GM23248 (cell line): ENCODE data around the gene PPT2. TPM values are rescaled to one million over a fixed set of nuclear protein-coding genes. Genes with fewer than 3 reads are reported as not detected.

Experiments used
- DNase-seq: peaks from one replicate; pipeline ENCODE4 v3.0.0-alpha.2; 2015
- H2AFZ ChIP-seq: fragments of 200-600 bp; sonication (generic); 2 replicates; pipeline ENCODE4 v1.6.1; 2016; ENCODE audit warnings: antibody characterized with exemption
- H3F3A ChIP-seq: fragments of 200-600 bp; sonication (generic); 2 replicates; pipeline ENCODE4 v1.6.1; 2016; ENCODE audit warnings: mild to moderate bottlenecking, antibody characterized with exemption, mixed run types; ENCODE audit not compliant: insufficient read depth
- H3K27ac ChIP-seq: fragments of 200-600 bp; sonication (generic); 2 replicates; pipeline ENCODE4 v1.5.1; 2016; ENCODE audit warnings: mild to moderate bottlenecking
- H3K27me3 ChIP-seq: fragments of 200-600 bp; sonication (generic); replicated peaks from 2 replicates; pipeline ENCODE4 v1.6.1; 2016; ENCODE audit warnings: mild to moderate bottlenecking; ENCODE audit not compliant: insufficient read depth
- H3K36me3 ChIP-seq: fragments of 200-600 bp; sonication (generic); 2 replicates; pipeline ENCODE4 v1.6.1; 2016; ENCODE audit warnings: low read depth, mild to moderate bottlenecking
- H3K4me1 ChIP-seq: fragments of 200-600 bp; sonication (generic); 2 replicates; pipeline ENCODE4 v1.6.1; 2016; ENCODE audit warnings: mild to moderate bottlenecking; ENCODE audit not compliant: insufficient read depth
- H3K4me2 ChIP-seq: fragments of 200-600 bp; sonication (generic); one replicate; pipeline ENCODE4 v1.6.1; 2016; ENCODE audit warnings: mild to moderate bottlenecking; ENCODE audit not compliant: unreplicated experiment
- H3K4me3 ChIP-seq: fragments of 200-600 bp; sonication (generic); 2 replicates; pipeline ENCODE4 v1.5.1; 2016; ENCODE audit warnings: mild to moderate bottlenecking
- H3K79me2 ChIP-seq: fragments of 200-600 bp; sonication (generic); 2 replicates; pipeline ENCODE4 v1.6.1; 2016; ENCODE audit warnings: mild to moderate bottlenecking; ENCODE audit not compliant: insufficient read depth
- H3K9ac ChIP-seq: fragments of 200-600 bp; sonication (generic); 2 replicates; pipeline ENCODE4 v1.6.1; 2016; ENCODE audit warnings: mild to moderate bottlenecking
- H3K9me2 ChIP-seq: fragments of 200-600 bp; sonication (generic); 2 replicates; pipeline ENCODE4 v1.6.1; 2016; ENCODE audit warnings: mixed run types, mild to moderate bottlenecking, moderate library complexity; ENCODE audit not compliant: insufficient read depth
- H3K9me3 ChIP-seq: fragments of 200-600 bp; sonication (generic); one replicate; pipeline ENCODE4 v1.6.1; 2017; ENCODE audit warnings: low read depth
- H4K20me1 ChIP-seq: fragments of 200-600 bp; sonication (generic); 2 replicates; pipeline ENCODE4 v1.6.0; 2016; ENCODE audit not compliant: insufficient read depth
- EZH2 ChIP-seq: fragments of 200-600 bp; sonication (generic); IDR thresholded peaks from 2 replicates; pipeline ENCODE4 v1.6.1; 2018; ENCODE audit warnings: antibody characterized with exemption, mild to moderate bottlenecking; ENCODE audit not compliant: insufficient read depth, poor library complexity, severe bottlenecking
- EZH2phosphoT487 ChIP-seq: fragments of 200-600 bp; sonication (generic); IDR thresholded peaks from 2 replicates; pipeline ENCODE4 v1.6.1; 2018; ENCODE audit warnings: antibody characterized with exemption, moderate library complexity, mild to moderate bottlenecking, low read depth; ENCODE audit not compliant: insufficient read depth
- WGBS, 2 experiments: methylation state at CpG; one replicate each; pipeline ENCODE4 v1.1.6; 2015 to 2017; ENCODE audit warnings: low lambda C conversion rate in 2 of 2, low coverage in 1 of 2; ENCODE audit errors: missing lambda C conversion rate in 2 of 2; 5-methylcytosine and 5-hydroxymethylcytosine counted together
- in situ Hi-C: fragments of 300-500 bp; cut with MboI; formaldehyde crosslinking; loops from 2 replicates; pipeline ENCODE4 v1.15.0; 2020
- polyA plus RNA-seq: library from polyadenylated mRNA; unstranded; fragments of >200 nt; fragmentation: Nextera tagmentation; extraction: Ambion mirVana; gene quantifications from 2 replicates; pipeline ENCODE4 v1.2.1, GENCODE V29; 2016
- total RNA-seq: library from RNA; depleted of rRNA; stranded (reverse); fragments of >200 nt; shearing (Covaris generic); gene quantifications from 2 replicates; pipeline ENCODE4 v1.2.3, GENCODE V29; 2014

The PPT2 gene
- total and polyA plus RNA-seq, 2 experiments from 2014 or later, result 10.3 to 12.8 TPM

- peaks cover 4% of the 10 kb centered on the region; the same call in 1 of the 2 replicates for H3K36me3 ChIP-seq
- TF ChIP-seq EZH2phosphoT487, result no peak
- no peak for TF ChIP-seq EZH2
- peaks cover 7% of the 10 kb centered on the region for H3K4me1 ChIP-seq
- WGBS, 2 experiments, result 95 to 97% methylated on average over 4 of the region's 4 CpGs
- no peak overlapping the region for H3K4me3 ChIP-seq
- H3K4me2 ChIP-seq, result no peak overlapping the region
- H4K20me1 ChIP-seq, result no peaks in the 10 kb centered on the region
- 0 out of 2 replicates have a peak, but pooled peaks cover 1% of the 10 kb centered on the region for H3F3A ChIP-seq
- H3K27ac ChIP-seq, result no peak overlapping the region
- H3K9me3 ChIP-seq, result no peaks in the 10 kb centered on the region
- no peaks in the 10 kb centered on the region for H3K27me3 ChIP-seq
- no peak overlapping the region for H2AFZ ChIP-seq
- H3K9me2 ChIP-seq, result no peaks in the 10 kb centered on the region
- in situ Hi-C loops, result no loop called here
- DNase-seq, result no peak
- no peak overlapping the region for H3K9ac ChIP-seq
- H3K79me2 ChIP-seq, result peaks cover 4% of the 10 kb centered on the region; the same call in 1 of the 2 replicates
Observed at GRCh38 chr6:32147401-32148132, 6.4 kb upstream of the PPT2 start.

GRCh38 chr6:32148289-32149091 is 5.5 kb upstream of the PPT2 start:
- Histone ChIP-seq H3K4me1 (peaks cover 14% of the 10 kb centered on the region), H3K9ac (no peak overlapping the region), H3F3A (peaks cover 9% of the 10 kb centered on the region; the same call in 1 of the 2 replicates), H3K4me3 (no peak overlapping the region), H2AFZ (no peak overlapping the region), H3K9me2 (no peaks in the 10 kb centered on the region), H3K4me2 (no peak overlapping the region), H3K27ac (no peak overlapping the region), H3K9me3 (no peaks in the 10 kb centered on the region), H3K79me2 (peaks cover 4% of the 10 kb centered on the region; the same call in 1 of the 2 replicates), H3K27me3 (no peaks in the 10 kb centered on the region), H3K36me3 (peaks cover 4% of the 10 kb centered on the region; the same call in 1 of the 2 replicates), H4K20me1 (no peaks in the 10 kb centered on the region)
- 71 to 77% methylated on average over 39 of the region's 39 CpGs for WGBS, 2 experiments
- in situ Hi-C loops, result no loop called here
- no peak for TF ChIP-seq EZH2
- peak; percentile 27 for DNase-seq

GRCh38 chr6:32149092-32149755 is 4.7 kb upstream of the PPT2 start:
- H3K27ac ChIP-seq, result no peak overlapping the region

More at GRCh38 chr6:32149092-32149755, 4.7 kb upstream of the PPT2 start:
- Histone ChIP-seq H3K79me2 (peaks cover 4% of the 10 kb centered on the region; the same call in 1 of the 2 replicates), H3K36me3 (peaks cover 4% of the 10 kb centered on the region; the same call in 1 of the 2 replicates), H3F3A (peaks cover 9% of the 10 kb centered on the region; the same call in 1 of the 2 replicates), H3K4me2 (no peak overlapping the region), H3K4me1 (peaks cover 14% of the 10 kb centered on the region), H2AFZ (no peak overlapping the region), H3K4me3 (no peak overlapping the region), H4K20me1 (no peaks in the 10 kb centered on the region), H3K9ac (no peak overlapping the region), H3K9me2 (no peaks in the 10 kb centered on the region), H3K9me3 (no peaks in the 10 kb centered on the region), H3K27me3 (no peaks in the 10 kb centered on the region)
- in situ Hi-C loops, result no loop called here
- TF ChIP-seq EZH2 (no peak), EZH2phosphoT487 (no peak)
- DNase-seq, result no peak
- 93 to 95% methylated on average over 23 to 47 of the region's 47 CpGs for WGBS, 2 experiments
